Colon (tissue), 2 donors: ENCODE measurements around the gene COL11A2.
"Not testable (repeated sequence)": the region's sequence is repeated elsewhere in the genome, so short reads cannot be mapped to it uniquely, and the experiment has no call there.

Experiments used
- FAIRE-seq: peaks from 2 replicates; lab custom pipeline; 2012; peaks lifted over from hg19 to GRCh38; lab: Jason Lieb, UNC
- donor health status: control.
- donor health status: control.

Gene COL11A2

GRCh38 chr6:33192105-33192646, at the start of gene COL11A2:
COL11A2 (minus strand) TSS chr6:33192467; CDS start chr6:33192240, 227 bp downstream.
- FAIRE-seq: no peak

GRCh38 chr6:33241968-33242367, 49.7 kb upstream of the COL11A2 start:
- FAIRE-seq: no peak

- FAIRE-seq: no peak
These were observed 45.5 kb upstream of the COL11A2 start for GRCh38 chr6:33237741-33238140.

DNA sequence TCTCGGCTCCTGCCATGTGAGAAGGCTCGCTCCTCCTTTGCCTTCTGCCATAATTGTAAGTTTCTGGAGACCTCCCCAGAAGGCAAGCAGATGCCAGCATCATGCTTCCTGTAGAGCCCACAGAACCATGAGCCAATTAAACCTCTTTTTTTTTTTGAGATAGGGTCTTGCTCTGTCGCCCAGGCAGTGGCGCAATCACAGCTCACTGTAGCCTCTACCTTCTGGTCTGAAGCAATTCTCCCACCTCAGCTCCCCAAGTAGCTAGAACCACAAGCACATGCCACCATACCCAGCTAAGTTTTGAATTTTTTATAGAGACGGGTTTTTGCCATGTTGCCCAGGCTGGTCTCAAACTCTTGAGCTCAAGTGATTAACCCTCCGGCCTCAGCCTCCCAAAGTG, 44.6 kb upstream of the COL11A2 start:
- FAIRE-seq: no peak

- FAIRE-seq: no peak
These were observed 44.1 kb upstream of the COL11A2 start for GRCh38 chr6:33236328-33236727.

- no peak for FAIRE-seq
These were observed 43.0 kb upstream of the COL11A2 start for GRCh38 chr6:33235221-33235634.

- not testable (repeated sequence) for FAIRE-seq
These were observed 34.3 kb upstream of the COL11A2 start for GRCh38 chr6:33226503-33227120.

- no peak for FAIRE-seq
These were observed 25.4 kb upstream of the COL11A2 start for GRCh38 chr6:33217681-33218080.

DNA sequence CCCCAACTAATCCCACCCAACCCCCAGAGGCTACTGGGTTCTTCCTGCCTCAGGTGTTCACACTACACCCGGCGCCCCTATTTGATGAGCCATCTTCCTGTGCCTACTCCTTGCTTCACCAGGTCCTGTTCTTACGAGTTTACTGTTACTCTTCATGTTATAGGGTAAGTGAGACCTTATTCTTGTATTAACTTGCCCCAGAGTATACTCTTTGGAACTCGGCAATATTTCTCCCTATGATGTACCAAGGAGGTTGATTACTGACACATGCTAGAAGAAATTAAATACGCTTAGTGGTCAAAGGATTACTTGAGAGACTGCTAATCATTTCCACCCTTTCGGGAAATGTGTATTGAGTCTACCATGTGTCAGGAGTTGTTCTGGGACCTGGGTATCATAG, 25.0 kb upstream of the COL11A2 start:
- no peak for FAIRE-seq

- no peak for FAIRE-seq
These were observed 23.9 kb upstream of the COL11A2 start for GRCh38 chr6:33216117-33216649.

DNA sequence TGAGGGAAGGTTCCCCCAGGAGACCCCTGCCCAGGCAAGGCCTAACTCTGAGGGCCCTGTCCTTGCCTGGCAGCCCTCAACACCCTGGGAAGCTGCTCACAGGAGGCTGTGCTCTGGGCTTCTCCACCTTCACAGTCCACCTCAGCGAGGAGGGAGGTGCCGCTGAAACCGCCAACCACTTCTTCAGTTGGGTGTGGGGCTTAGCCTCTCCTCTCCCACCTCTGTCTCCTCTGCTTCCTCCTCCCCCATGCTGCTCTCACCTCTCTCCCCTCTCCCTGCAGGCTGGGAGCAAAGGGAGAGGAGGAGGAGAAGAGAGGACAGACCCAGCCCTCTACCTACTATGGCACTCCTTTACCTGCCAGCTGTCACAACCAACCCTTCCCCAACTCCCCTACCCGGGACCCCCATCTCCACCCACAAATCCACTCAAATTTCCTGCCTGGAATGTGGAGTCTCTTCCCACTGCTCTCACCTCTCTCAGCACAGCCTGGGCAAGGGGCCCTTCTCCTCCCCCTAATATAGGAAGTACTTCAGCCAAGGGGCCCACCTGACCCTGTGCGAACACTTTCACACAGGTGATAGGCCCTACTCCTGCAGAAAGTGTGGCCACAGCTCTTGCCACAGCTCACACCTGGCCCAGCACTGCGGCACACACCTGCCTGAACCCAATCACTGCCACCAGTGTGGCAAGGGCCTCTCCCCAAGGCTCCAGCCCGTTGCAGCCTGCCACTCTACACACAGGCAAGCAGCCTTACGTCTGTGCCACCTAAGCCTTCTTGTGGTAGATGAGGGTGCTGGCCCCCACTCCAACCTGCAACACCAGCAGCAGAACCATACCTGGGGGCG, 23.2 kb upstream of the COL11A2 start:
- FAIRE-seq: no peak

- no peak for FAIRE-seq
These were observed 21.7 kb upstream of the COL11A2 start for GRCh38 chr6:33213989-33214335.

- FAIRE-seq: no peak
These were observed 21.1 kb upstream of the COL11A2 start for GRCh38 chr6:33213166-33213988.

- FAIRE-seq: no peak
These were observed 20.5 kb upstream of the COL11A2 start for GRCh38 chr6:33212857-33213165.

DNA sequence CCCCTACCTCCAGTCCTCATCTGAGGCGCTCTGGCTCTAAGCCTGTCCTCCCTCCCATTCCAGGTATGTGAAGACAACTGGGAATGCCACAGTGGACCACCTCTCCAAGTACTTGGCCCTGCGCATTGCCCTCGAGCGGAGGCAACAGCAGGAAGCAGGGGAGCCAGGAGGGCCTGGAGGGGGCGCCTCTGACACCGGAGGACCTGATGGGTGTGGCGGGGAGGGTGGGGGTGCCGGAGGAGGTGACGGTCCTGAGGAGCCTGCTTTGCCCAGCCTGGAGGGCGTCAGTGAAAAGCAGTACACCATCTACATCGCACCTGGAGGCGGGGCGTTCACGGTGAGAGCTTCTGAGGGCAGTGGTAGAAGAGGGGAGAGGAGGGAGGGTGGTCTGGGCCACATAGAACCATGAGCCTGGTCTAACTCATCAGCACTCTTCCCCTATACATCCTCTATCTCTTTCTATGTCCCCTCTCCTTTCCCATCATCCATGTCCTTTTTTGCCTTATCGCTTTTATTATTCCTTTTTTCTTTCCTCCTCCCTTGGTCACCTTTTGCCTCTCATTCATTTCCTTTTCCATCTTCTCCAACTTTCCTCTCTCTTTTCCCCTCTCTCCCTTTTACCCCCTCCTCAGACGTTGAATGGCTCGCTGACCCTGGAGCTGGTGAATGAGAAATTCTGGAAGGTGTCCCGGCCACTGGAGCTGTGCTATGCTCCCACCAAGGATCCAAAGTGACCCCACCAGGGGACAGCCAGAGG, 19.6 kb upstream of the COL11A2 start:
- FAIRE-seq: no peak

GRCh38 chr6:33211136-33211535, 18.9 kb upstream of the COL11A2 start:
- FAIRE-seq: no peak

GRCh38 chr6:33209856-33210255, 17.6 kb upstream of the COL11A2 start:
- FAIRE-seq: no peak

DNA sequence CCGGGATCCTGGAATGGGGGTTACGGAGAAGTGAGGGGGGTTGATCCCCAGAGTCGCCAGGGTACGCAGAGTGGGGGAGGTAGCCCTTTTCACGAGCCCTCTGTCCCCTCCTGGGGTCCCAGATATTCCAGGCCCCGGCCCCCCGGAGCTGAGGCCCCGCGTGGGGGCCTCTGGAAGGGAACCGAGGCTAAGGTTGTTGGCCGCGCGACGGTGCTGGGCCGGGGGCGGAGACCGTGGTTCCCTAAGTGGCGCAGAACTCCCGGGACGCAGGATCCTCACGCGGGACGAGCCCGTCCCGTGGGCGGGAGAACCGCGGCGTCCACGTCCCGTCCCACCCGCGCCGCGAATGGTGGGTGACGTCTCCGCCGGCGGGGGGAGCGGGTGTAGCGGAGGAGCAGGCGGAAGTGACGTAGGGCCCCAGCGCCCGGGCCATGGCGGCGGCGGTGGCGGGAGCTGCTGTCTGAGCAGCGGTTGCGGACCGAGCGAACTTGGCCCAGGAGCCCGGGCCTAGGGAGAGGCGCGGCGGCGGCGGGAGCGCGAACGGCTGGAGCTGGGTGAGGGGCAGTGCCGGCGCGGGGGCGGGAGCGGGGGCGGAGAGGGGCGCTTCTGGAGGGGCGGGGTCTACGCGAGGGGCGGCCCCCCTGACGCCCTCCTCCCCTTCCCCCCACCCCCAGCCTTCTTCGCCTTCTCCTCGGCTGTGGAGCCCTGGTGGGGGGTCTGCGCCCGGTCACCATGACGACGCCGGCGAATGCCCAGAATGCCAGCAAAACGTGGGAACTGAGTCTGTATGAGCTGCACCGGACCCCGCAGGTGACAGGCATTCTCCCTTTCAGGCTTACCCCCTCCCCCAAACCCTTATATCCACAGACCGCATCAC, 16.1 kb upstream of the COL11A2 start, which contains the start of gene RING1:
TSS of gene RING1 (plus strand) at position 410 of the 877 bp plus-strand sequence. CDS start at position 733, 323 bp downstream.
- no peak for FAIRE-seq

DNA sequence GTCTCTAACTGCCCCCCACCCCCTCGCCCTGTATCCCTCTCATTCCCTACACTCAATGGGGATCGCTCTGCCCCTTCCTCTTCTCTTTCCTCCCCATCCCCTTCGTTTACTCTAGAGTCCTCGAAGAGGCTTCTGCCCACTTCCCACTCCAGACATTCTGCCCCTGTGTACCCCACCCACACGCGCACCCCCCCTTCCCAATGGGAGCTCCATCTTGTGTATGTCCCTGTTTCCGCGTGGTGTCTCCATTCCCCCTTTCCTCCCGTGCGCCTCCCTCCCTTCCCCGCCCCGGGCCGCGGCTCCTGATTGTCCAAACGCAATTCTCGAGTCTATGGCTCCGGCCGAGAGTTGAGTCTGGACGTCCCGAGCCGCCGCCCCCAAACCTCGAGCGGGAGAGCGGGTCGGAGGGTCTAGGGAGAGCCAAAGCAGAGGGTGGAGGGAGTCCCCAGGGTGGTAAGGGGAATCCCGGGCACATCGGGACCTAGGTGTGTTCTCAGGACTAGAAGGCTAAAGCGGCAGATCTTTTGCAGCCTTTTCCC, 15.4 kb upstream of the COL11A2 start:
- FAIRE-seq: no peak

DNA sequence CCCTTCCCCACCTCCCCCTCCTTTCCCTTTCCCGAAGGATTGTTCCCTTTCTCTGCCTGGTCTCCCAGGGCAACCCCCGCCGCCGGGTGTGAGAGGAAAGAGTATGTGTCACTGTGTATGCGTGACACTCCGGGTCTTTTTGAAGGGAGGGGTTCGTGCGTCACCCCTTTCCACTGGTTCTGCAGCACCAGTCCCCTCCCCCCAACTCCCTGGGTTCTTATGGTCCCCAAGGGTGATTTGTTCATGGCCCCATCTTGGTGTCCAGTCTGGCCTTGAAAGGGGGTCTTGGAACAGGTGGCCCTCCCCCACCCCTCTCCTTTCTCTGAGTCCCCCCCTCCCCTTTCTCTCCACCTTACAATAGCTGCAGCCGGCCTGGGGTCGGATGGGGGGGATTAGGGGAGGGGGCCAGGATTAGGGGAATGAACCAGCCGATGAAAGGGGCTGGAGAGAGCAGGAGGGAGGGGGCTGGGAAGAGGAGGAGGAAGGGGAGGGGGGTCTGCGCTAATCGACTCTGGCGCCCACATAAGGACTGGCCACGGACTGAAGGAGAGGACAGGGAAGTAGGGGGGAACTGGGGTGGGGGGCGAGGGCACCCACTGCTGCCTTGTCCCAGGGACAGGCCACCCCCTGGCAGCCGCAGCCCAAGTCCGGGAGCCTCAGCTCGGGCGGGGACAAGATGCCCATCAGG, 14.7 kb upstream of the COL11A2 start:
- no peak for FAIRE-seq
